ENCODE data around the gene SH3D21.

- TF ChIP-seq CTCF (IDR thresholded peaks at IDR 0.05): no peak
- no peak for TF ChIP-seq ZFX (IDR thresholded peaks at IDR 0.05; ENCODE audit: borderline replicate concordance)
Measured at GRCh38 chr1:36320291-36320761, 14.2 kb downstream of the SH3D21 start.

Data from 22Rv1 (cell line).